HG02970 (cell line): Measurements from ENCODE around the gene PPP1CC.
"Not testable (repeated sequence)": the region's sequence is repeated elsewhere in the genome, so short reads cannot be mapped to it uniquely, and the experiment has no call there.

Experiments used
- ATAC-seq: cut with Tn5 transposase; IDR thresholded peaks from one replicate; pipeline ENCODE4 v1.9.1; 2021; ENCODE audit warnings: mild to moderate bottlenecking, moderate library complexity, moderate number of reproducible peaks; ENCODE audit not compliant: unreplicated experiment, low FRiP score

Gene PPP1CC

DNA sequence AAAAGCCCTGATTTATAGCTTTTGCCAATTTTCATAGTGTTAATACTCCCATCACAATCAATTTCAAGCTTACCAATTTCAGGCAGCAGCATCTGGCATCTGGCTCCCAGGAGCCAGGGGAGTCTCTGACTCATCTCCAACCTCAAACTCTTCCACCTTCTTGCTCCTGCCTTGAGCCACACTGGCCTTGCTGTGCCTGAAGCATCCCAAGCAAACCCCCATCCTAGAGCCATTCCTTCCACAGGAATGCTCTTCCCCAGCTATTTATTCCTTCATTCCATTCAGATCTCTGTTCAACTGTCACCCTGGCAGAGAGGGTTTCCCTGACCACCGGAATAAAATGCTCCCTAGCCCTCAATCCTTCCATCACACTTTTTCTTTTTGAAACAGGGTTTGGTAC is 13.9 kb upstream of the PPP1CC start:
- no peak for ATAC-seq

DNA sequence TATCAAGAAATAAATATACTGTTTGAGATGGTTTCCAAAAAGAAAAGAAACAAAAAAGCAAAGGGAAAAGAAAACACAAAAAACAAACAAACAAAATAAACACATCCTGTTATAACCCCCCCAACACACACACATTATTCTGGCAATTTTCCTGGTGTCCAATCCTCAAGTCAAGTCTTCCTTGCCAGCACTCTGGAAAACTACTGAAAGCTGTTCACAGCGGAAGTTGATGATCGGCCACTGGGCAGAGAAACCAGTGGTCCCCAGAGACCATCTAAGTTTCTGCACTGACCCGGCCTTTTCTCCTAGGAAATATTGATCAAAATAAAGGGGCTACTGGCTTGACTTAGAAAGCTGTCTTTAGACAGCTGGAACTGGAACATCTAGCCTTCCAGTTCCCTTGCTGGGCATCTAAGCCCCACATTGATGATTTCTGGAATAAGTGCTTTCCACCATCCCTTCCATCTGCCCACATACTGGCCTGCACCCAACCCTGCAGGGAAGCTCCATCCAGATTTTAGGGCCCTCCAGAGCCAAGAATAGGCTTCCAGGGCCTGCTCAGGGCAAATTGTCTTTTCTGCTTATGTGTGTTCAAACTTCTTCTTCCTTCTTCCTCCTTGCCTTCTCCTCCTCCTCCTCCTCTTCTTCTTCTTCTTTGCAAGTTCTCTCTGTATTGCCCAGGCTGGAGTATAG is 11.6 kb upstream of the PPP1CC start:
- no peak for ATAC-seq

DNA sequence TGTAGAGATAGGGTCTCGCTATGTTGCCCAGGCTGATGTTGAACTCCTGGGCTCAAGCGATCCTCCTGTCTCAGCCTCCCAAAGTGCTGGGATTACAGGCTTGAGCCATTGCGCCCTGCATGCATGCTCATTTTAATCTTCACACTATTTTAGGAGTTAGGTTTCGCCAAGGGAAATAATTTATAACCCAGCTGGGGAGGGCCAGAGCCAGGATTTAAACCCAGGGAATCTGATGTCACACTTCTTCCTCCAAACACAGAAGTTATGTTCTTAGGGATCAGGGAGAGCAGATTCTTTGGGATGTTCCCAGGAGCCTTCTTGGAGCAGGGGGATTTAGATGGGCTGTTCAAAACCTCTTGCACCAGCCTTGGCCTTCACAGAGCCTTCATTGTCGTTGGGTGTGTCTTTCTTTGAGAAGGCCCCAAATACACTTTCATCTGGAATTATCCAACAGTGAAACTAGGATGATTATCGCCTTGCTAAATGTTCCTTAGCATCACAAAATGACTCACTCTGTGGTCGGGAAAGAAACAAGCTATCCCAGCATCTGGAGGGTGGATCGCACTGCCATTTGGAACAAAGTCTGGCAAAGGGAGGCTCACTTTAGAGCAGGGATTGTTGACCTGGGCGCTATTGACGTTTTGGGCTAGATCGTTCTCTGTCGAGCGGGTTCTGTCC is 8.2 kb upstream of the PPP1CC start:
- no peak for ATAC-seq

DNA sequence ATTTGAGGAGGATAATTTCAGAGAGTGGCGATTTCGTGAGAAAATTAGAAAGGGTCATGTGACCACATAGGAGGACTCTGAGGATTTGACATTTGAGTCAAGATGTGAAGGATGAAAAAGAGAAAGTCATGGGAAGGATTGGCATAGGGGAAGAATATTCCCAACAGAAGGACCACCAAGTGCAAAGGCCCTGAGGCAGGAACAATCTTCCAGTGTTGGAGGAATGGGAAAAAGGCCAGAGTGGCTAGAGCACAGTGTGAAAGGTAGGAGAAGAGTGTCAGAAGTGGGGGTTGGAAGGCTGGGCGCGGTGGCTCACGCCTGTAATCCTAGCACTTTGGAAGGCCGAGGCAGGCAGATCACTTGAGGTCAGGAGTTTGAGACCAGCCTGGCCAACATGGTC is 3.9 kb upstream of the PPP1CC start:
- no peak for ATAC-seq

DNA sequence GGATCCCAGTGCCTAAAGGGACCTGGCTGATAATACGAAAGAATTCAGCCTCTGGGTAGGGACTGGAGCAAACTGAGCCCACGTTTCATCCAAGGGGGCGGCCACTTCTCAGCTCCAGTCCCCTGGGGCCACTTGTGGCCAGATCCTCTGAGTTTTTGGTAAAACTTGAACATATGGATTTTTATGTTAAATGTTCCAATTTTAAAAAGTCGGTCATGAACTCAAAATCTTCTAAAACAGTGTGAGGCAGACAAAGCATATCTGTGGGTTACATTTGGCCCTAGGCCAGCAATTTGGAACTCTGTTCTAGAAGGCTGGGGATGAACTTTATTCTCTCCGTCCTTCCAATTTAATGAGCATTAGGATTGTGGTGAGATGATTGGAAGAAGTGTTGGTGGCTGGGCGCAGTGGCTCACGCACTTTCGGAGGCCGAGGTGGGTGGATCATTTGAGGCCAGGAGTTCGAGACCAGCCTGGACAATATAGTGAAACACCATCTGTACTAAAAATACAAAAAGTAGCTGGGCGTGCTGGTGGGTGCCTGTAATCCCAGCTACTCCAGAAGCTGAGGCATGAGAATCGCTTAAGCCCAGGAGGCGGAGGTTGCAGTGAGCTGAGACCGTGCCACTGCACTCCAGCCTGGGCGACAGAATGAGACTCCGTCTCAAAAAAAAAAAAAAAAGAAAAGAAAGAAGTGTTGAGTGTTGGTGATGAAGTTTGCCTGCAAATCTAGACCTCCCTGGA is 3.0 kb upstream of the PPP1CC start:
- ATAC-seq, result no peak

DNA sequence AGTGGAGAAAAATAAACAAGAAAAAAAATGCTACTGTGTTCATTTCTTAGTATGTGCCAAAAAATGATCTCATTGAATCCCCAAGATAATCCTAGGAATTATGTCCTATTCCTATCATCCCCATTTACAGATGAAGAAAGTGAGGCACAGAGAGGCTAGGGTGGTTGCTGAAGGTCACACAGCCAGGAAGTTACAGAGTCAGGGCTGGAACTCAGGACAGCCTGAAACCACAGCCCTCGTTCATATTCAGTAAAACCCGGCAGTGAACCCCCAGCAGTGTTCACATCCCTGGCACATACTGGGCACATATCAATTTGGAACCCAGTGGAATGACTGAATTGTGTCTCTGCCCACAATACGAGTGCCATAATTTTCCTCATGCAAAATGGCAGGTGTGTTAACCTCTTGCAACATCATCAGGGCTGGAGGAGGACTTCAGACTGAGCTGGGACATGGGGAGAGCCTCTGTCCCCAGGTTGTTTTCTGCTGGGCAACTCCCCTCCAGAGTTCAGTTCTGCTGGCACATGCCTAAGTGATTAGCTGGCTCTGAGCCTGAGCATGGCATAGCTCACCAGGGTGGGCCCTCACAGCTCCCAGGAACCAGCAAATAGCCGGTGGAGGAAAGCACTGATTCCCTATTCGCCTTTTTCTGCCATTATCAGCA is 2.0 kb upstream of the PPP1CC start:
- no peak for ATAC-seq

DNA sequence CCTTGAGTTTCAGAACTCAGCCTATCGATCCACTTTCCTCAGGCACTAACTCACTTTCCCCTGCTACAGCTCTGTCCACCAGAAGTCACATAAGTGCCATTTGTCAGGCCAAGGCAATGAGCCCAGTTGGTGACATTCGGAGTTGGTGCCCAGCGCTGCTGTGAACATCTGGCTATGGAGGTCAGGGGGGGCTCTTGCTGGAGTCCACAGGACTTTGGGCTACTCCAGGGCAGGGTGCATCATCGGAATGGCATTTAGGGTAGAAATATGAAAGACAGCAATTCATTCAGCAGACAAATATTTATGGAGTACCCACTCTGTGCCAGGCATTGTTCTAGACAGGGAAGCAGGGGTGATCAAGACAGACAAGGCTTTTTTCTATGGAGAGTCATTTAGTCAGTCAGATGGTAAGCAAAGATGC is 1.5 kb upstream of the PPP1CC start:
- ATAC-seq, result no peak

DNA sequence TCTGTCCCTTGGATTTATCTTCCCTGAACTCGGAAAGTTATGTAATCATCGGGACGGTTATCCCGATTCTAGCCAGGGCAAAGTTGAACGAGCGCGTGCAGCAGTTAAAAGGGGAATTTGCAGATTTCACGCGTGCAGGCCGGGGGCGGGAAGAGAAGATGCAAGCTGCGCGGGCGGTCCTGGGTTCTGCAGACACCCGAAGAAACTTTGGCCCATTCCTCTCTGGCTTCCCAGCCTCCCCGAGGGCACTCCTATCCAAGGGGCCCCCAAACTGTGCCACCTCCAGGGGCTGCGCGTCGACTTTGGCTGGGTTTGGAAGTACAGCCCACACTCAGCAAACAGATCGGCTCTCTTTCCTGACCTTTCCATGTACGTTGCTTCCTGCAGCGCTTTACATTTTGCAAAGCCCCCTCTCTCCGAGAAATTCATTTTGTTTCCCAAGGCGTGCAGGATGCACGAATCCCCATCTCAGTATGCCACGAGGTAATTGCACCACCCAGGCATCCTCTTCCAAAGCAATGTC is 941 bp upstream of the PPP1CC start:
- ATAC-seq, result no peak

DNA sequence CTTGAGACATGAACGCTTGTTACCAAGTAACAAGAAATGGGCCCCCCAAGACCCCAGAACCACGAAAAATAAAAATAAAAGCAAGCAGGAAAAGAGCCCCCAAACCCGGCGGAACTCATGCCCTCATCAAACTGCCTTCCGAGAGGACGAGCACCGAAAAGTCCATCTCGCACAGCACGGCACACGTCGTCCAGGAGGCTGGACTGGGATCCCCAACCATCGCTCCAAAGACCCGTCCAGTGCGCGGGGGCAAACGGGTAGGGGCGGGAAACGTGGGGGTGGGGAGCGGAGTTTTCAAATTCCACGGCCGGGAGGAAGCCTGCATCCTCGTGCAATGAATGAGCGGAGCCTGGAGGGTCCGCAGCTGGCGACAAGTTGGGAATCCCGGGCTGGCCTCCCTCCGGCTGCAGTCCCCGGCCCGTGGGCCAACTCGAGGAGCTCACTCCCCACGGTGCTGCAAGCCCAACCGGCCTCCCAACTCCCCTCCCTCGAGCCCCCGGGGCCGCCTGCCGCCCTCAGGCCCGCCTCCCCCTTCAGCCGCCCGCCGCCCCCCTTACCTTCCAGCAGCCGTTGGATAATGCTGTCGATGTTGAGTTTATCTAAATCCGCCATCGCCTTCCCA is 484 bp downstream of the PPP1CC start:
- peak; percentile 2 for ATAC-seq

DNA sequence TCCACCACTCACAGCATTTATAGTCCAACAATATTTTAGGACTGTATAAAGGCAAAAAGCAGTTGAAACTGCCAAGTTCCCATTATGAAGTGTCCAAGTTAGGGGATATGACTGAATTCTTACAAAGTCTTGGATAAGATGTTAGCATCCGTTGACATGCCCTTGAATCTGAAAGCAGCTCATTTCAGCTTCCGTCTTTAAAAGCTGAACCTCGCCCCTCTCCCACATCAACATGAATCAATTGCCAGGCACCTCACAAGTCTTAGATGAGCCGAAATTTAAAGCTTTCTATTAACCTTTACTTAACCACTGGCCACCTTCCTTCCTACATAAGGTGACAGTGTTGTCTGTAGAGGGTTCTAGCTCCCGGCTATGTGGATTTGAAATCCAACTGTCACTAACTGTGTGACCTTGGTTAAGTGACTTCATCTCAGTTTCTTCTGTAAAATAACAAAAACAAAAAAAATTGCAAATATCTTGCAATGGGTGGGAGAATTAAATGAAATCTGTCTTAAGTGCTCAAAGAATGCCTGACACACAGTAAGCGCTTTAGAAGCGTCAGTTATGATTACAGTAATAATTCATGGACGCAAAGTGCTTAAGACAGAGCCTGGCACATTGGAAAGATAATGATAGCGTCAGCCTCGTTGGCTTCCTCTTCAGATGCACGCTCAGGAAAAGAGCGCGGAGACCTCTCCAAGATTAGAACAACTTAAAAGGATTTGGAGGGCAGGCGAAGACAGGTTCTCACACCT is 1.2 kb downstream of the PPP1CC start:
- ATAC-seq, result no peak

DNA sequence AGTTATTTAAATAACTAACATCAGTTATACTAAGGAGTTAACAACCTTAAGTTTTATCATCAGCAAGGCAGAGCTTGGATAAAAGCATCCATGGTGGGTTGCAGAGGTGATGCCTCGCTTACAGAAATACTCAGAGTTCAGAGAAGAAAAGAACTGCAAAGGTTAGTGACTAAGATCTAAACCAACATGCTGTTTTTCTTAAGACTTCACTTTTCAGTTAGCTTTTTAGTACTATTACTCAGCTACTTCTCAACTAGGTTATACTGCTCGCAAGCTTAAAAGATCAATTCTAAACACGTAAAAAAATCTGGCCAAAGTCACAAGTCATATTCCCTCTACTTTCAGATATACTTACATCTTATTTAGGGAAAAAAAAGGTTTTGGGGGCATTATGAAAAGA is 2.8 kb downstream of the PPP1CC start:
- no peak for ATAC-seq

DNA sequence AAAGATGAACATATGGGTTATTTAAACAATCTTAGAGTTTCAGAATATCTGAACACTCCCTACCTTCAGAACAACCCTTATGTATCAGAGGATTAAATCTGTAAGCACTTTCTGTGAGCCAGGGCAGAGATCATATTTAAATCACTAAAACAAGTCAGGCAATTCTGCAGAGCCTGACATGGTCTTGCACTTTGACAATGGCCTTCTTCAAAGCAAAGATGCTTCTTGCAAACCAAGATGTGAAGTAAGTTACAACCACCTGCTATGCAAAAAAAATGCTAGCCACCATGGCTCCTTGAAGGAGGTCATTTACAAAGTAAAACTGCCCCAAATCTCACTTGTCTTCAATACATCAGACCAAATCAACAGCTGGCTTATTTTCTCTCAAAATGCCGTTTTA is 3.2 kb downstream of the PPP1CC start:
- no peak for ATAC-seq

DNA sequence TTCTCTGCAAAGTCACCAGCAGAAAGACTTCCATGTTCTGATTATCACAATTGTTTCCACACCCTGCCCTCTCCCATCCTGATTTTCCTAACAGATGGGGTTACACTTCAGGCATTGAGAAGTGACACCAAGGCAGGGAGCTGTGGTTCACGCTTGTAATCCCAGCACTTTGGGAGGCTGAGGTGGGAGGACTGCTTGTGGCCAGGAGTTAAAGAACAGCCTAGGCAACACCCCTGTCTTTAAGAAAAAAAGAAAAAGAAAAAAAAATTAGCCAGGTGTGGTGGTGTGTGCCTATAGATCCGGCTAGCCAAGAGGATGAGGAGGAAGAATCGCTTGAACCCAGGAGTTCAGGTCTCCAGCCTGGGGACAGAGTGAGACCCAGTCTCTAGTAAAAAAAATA is 5.2 kb downstream of the PPP1CC start:
- ATAC-seq, result no peak

DNA sequence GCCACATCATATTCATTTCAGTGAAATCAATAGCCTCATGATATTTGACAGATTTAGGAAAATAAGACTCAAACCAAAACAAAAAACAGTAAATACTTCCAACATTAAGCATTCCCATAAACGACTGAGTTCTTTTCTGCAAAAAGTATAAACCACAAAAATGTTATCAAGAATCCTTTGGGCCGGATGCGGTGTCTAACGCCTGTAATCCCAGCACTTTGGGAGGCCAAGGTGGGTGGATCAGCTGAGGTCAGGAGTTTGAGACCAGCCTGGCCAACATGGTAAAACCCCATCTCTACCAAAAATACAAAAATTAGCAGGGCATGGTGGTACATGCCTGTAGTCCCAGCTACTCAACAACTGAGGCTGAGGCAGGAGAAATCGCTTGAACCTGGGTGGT is 5.7 kb downstream of the PPP1CC start:
- not testable (repeated sequence) for ATAC-seq

DNA sequence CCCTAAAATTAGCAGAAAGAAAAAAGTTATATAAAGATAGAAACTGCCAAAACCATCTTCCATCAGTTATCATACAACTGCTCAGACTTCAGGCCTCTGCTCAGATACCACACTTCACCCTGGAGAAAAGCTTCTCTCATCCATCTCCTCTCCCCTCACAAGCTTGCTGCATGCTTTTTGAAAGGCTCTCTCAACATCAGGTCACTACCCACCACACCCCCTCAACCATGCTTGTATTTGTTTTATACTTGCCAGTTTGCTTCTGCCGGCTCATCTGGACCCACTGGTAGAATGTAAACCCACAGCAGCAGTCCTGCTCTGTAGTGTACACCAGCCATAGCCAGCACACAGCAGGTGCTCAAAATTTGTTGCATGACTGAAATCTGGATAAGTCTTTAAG is 8.8 kb downstream of the PPP1CC start:
- no peak for ATAC-seq

DNA sequence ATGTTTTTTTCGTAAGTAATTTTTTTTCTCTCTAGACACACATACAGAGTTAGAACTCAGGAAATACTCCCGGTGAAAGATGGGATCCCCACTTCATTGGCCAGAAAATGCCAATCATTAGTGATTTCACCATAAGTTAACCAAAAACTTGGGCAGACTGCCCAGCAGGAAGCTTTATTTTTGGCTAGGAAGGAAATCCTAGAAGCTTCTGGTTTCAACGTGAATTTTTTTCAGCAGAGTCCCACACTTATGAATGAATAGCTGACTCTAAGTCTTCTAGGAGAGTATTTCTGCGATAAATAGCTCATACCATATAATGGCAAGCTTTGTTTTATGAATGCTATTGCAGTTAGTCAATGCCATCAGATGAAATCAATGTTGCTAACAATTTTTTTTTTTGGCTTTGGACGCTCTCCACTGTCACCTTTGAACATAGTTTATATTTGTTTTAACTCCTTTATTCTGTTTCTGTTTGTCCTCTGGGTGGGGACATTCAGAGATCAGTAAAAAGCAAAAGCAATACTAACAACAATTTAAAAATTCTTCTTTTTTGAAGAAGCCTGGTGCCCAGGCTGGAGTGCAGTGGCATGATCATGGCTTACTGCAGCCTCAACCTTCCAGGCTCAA is 9.5 kb downstream of the PPP1CC start:
- no peak for ATAC-seq

DNA sequence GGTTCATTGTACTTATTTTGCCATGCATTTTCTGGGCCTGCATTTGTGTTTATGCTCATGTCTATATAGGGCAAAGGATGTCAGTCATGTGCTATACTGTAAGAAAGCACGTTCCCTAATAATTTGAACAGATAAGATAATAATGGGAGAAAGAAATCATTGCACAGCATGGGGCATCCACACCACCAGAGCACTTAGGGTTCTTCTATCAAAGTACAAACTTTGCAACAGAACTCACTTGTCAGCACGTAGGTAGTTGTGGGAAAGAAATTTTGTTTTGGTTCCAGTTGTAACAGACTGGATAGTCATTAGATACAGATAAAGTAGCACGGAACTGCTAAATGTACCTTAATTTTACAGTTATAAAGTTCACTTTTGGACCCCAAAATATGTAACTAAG is 10.1 kb downstream of the PPP1CC start:
- ATAC-seq, result no peak

DNA sequence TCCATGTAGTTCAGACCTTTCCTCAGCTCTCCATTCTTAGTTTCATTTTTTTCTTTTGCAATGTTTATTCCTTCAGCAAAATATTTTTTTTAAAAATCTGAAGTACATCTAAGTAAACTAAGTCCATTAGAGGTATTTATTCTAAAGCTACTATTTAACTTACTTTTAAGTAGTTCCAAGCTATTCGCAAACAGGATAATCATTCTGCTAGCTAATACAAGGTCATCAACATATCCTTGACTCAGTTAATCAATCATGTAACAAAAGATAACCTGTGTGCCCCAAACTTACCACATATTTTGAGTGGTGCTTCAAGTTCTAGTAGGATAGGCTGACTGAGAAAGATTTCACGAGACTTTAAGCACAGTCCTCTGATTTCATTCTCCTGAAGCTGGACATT is 11.2 kb downstream of the PPP1CC start:
- ATAC-seq, result no peak

DNA sequence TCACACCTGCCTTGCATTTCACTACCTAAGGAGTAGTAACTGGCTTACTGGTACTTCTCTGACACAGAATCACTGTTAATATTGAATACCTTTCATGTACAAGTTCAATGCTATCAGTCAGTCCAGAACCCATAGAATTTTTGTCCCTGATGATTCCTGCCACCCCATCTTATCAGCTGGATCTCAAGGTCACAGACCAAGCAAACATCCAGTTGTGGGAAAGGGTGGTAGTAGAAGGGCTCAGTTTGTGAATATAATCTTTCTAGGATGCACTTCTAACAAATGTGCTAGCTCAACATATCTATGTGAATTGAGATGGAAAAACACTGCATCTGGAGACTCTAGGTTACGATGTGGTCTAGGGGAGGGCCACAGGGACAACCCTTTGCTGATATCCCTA is 14.1 kb downstream of the PPP1CC start:
- ATAC-seq, result no peak
